ENCODE measurements around the gene METRN.
"Not testable (repeated sequence)": the region's sequence is repeated elsewhere in the genome, so short reads cannot be mapped to it uniquely, and the experiment has no call there.

The METRN gene

GRCh38 chr16:735982-736453 is 21.1 kb downstream of the METRN start:
- DNase-seq (ENCODE audit: low spot score) = no peak

- DNase-seq (ENCODE audit: low spot score) = no peak
These were observed 22.1 kb downstream of the METRN start for GRCh38 chr16:736936-737481.

- DNase-seq (ENCODE audit: low spot score) = no peak
These were observed 24.9 kb downstream of the METRN start for GRCh38 chr16:739560-740458.

GRCh38 chr16:740459-740763 is 25.5 kb downstream of the METRN start:
- no peak for DNase-seq (ENCODE audit: low spot score)

- peak; percentile 92 for DNase-seq (ENCODE audit: low spot score)
These were observed 26.0 kb downstream of the METRN start, which contains the start of gene CIAO3 for GRCh38 chr16:740764-741505. TSS of gene CIAO3 (minus strand) at chr16:740997. CDS start at chr16:740985, 12 bp downstream.

GRCh38 chr16:741986-742629 is 27.2 kb downstream of the METRN start:
- DNase-seq (ENCODE audit: low spot score) = no peak

- not testable (repeated sequence) for DNase-seq (ENCODE audit: low spot score)
These were observed 28.0 kb downstream of the METRN start for GRCh38 chr16:742894-743293.

GRCh38 chr16:743794-744500 is 29.0 kb downstream of the METRN start:
- DNase-seq (ENCODE audit: low spot score) = no peak

GRCh38 chr16:745739-746138 is 30.8 kb downstream of the METRN start:
- peak; percentile 46 for DNase-seq (ENCODE audit: low spot score)

- no peak for DNase-seq (ENCODE audit: low spot score)
These were observed 31.7 kb downstream of the METRN start for GRCh38 chr16:746637-747036.

GRCh38 chr16:747978-748746 is 33.2 kb downstream of the METRN start:
- DNase-seq (ENCODE audit: low spot score) = no peak

- no peak for DNase-seq (ENCODE audit: low spot score)
These were observed 34.1 kb downstream of the METRN start for GRCh38 chr16:749010-749409.

GRCh38 chr16:750485-750884 is 35.6 kb downstream of the METRN start:
- no peak for DNase-seq (ENCODE audit: low spot score)

GRCh38 chr16:751152-752006 is 36.5 kb downstream of the METRN start:
- no peak for DNase-seq (ENCODE audit: low spot score)

- DNase-seq (ENCODE audit: low spot score) = no peak
These were observed 37.0 kb downstream of the METRN start for GRCh38 chr16:752007-752312.

- DNase-seq (ENCODE audit: low spot score) = not testable (repeated sequence)
These were observed 39.2 kb downstream of the METRN start for GRCh38 chr16:754121-754607.

GRCh38 chr16:754656-755055 is 39.7 kb downstream of the METRN start:
- no peak for DNase-seq (ENCODE audit: low spot score)

GRCh38 chr16:756428-756827 is 41.5 kb downstream of the METRN start:
- no peak for DNase-seq (ENCODE audit: low spot score)

- no peak for DNase-seq (ENCODE audit: low spot score)
These were observed 44.4 kb downstream of the METRN start for GRCh38 chr16:759110-759910.
